Measurements from ENCODE around the gene TSPYL4.

DNA sequence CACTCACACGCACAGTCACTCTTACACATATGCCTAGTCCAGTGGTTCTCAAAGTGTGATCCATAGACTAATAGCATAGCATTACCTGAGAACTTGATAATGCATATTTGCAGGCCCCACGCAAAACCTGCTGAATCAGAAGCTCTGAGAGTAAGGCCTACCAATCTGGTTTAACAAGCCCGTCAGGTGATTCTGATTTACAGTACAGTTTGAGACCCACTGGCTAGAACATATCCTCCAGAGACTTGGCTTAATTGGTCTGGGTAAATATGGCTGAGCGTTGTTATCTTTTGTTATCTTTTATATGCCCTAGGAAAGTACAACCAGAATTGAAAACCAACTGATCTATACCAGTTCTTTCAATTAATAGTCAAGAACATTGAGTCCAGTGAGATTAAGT lies 9.6 kb downstream of the TSPYL4 start:
- TF ChIP-seq POLR2AphosphoS5 (IDR thresholded peaks at IDR 0.05; ENCODE audit: low read depth, low read length) (no peak), POLR2A (IDR thresholded peaks at IDR 0.05; ENCODE audit: low read depth, low read length) (no peak), TAF1 (IDR thresholded peaks at IDR 0.05; ENCODE audit: low read depth, low read length) (no peak)
